GM19463 (cell line): ENCODE results near the gene KRTDAP.

Source experiments
- ATAC-seq: cut with Tn5 transposase; IDR thresholded peaks from one replicate; pipeline ENCODE4 v1.9.1; 2021; ENCODE audit warnings: mild to moderate bottlenecking, moderate library complexity; ENCODE audit not compliant: unreplicated experiment

The KRTDAP gene

GRCh38 chr19:35490364-35490763 lies at the start of gene KRTDAP:
Gene KRTDAP (minus strand): TSS chr19:35490464. CDS start chr19:35490442, 22 bp downstream.
- ATAC-seq = no peak

GRCh38 chr19:35539850-35540249 lies 49.6 kb upstream of the KRTDAP start:
- no peak for ATAC-seq

- no peak for ATAC-seq
Measured at GRCh38 chr19:35539314-35539713, 49.0 kb upstream of the KRTDAP start.

GRCh38 chr19:35534803-35535480 lies 44.7 kb upstream of the KRTDAP start:
- no peak for ATAC-seq

- no peak for ATAC-seq
Measured at GRCh38 chr19:35533822-35534392, 43.6 kb upstream of the KRTDAP start.

- no peak for ATAC-seq
Measured at GRCh38 chr19:35533201-35533821, 43.0 kb upstream of the KRTDAP start, which contains the start of gene GAPDHS. Gene GAPDHS (plus strand): TSS chr19:35533456. CDS start chr19:35533528, 72 bp downstream.

GRCh38 chr19:35531291-35531690 lies 41.0 kb upstream of the KRTDAP start:
- no peak for ATAC-seq

GRCh38 chr19:35529241-35530218 lies 39.3 kb upstream of the KRTDAP start:
- no peak for ATAC-seq

GRCh38 chr19:35528218-35529038 lies 38.2 kb upstream of the KRTDAP start, which contains the start of gene SBSN:
Gene SBSN (minus strand): TSS chr19:35528311. CDS start chr19:35528281, 30 bp downstream.
- no peak for ATAC-seq

GRCh38 chr19:35525873-35526272 lies 35.6 kb upstream of the KRTDAP start:
- no peak for ATAC-seq

- ATAC-seq = no peak
Measured at GRCh38 chr19:35524181-35524837, 34.0 kb upstream of the KRTDAP start.

- no peak for ATAC-seq
Measured at GRCh38 chr19:35522745-35523327, 32.6 kb upstream of the KRTDAP start.

- ATAC-seq = no peak
Measured at GRCh38 chr19:35521124-35521743, 31.0 kb upstream of the KRTDAP start.

- no peak for ATAC-seq
Measured at GRCh38 chr19:35519291-35519690, 29.0 kb upstream of the KRTDAP start.

- ATAC-seq = no peak
Measured at GRCh38 chr19:35518313-35518712, 28.0 kb upstream of the KRTDAP start.

GRCh38 chr19:35517342-35517741 lies 27.1 kb upstream of the KRTDAP start:
- ATAC-seq = no peak

- no peak for ATAC-seq
Measured at GRCh38 chr19:35516310-35516709, 26.0 kb upstream of the KRTDAP start.

- no peak for ATAC-seq
Measured at GRCh38 chr19:35514282-35514809, 24.1 kb upstream of the KRTDAP start.
